Measurements from ENCODE around the gene DIP2B.

DIP2B gene

GRCh38 chr12:50579757-50580267, 75.0 kb downstream of the DIP2B start:
- DNase-seq = no peak

DNA sequence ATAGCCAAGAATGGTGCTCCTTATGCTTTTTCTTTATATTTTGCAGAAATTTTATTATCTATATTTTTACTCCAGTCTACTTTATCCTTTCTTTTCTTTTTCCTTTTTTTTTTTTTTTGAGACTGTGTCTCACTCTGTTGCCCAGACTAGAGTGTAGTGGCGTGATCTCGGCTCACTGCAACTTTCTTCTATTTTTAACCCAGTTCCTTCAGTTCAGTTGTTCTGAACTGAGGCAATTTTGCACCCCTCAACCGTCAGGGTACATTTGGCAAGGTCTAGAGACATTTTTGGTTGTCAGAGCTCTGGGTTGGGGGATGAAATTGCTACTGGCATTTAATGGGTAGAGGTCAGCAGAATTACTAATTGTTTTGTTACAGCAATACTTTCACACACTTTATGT, 75.7 kb downstream of the DIP2B start:
- no peak for DNase-seq

DNA sequence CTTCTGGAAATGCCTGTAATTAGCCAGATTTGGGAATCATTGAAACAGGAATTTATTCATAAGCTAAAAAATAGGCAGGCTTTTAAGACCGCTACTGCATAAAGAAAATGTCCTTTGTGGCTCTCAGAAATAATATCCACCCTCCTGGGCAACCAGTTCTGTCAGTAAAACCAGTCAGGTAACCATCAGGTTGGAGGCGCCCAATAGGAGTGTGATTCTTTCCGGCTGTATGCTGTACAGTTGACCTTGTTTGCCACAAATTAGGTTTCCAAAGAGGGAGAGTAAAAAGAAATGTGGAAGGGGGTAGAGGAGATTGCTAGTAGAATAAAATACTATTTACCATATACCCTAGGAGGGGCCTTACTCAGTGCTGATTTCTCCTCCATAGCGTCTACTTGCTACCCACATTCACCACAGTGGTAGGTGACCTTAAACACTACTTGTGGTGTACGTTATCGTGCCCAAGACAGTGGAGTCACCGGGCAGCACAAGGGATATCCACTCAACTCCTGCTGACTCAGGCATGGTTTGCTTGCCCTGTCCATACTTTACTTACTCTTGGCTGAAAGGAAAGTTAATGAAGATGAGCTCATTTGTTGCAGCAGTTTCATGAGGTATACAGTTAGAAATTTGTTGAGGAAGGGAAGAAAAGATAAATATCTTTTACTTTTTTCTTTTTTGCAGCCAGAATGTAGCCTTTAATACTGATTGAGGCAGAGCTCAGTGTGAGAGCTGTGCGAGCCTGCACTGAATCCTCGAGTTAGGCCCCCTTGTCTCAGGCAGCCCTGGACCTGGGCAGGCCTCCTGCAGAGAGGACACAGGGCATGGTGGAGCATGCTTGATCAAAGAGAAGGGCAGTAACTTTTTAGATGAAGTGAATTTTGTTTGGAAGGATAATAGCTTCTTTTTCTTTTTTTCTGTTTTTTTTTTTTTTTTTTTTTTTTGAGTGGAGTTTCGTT, 76.7 kb downstream of the DIP2B start:
- no peak for DNase-seq

- no peak for DNase-seq
Observed at GRCh38 chr12:50584135-50584534, 79.3 kb downstream of the DIP2B start.

- no peak for DNase-seq
Observed at GRCh38 chr12:50589650-50590435, 85.1 kb downstream of the DIP2B start.

DNA sequence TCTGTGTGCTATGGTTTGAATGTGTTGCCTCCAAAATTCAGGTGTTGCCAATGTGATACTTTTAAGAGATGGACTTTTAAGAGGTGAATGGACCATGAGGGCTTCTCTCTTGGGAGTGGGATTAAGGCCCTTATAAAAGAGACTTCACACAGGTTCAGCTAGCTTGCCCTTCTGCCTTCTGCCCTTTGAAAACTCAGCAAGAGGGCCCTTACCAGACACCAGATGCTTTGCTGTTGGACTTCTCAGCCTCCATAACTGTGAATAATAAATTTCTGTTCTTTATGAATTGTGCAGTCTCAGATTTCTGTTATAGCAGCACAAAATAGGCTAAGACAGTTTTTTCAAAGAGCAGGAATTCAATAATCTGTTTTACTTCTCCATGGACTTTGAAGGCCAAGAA, 86.1 kb downstream of the DIP2B start:
- no peak for DNase-seq

GRCh38 chr12:50595667-50596066, 90.9 kb downstream of the DIP2B start:
- no peak for DNase-seq

DNA sequence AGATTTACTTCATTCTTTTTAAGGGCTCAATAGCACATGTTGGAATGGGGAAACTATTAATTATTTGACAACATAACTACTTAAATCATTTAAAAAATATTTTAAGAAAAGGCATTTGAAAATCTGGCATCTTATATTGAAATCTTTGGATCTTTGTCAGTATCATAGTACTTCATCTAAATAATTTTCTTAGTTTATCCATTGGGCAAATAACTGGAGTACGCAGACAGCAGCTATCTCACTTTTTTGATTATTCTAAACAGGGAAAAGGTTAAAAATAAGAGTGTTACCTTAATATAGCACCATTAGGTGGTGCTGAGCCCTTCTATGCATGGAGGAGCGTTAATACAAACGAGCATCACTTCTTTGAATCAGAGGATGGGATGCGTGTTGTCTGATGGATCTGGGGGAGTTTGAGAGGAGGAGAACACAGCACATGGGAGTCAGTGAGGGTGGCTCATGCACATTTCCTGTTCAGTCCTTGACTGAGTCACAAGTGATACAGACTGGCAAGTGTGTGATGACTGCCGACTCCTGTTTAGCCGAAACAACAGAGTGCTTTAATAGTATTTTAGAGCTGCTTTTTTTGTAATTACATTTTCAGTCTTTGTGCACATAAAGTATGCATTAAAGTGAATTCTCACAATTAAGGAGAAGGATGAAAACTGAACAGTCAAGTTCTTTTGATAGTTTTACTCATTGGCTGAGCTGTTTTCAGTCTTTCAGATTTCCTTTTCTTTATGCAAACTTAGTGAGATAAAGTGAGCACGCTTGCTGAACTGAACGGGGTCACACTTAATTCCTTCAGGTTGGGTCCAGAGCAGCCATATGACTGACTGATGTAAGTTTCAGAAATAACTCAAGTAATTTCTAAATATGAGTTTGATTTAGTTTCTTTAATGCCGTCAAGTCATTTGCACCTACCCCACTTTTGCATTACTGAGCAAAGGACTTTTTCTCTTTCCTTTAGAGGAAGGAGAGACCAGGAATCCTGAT, 92.7 kb downstream of the DIP2B start:
- no peak for DNase-seq

DNA sequence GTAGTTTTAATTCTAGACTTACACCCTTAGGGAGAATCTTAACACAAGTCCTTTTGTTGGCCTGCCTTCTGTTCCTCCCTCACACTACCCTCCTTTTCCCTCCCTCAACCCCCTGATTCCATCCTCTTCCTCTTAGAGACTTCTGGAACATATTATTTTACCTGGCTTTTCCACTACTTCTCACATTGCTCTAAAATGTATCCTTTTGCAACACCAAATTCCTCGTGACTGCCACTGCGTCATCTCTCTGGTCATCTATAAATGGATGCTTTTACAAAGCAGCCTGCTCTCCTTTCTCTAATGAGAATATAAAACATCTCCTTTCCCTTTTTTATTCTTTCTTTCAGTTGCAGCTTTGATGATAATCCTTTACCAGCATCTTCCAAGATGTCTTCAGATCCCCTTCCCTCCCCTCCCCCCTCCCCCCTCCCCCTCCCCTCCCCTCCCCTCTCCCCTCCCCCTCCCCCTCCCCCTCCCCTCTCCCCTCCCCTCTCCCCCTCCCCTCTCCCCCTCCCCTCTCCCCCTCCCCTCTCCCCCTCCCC, 93.6 kb downstream of the DIP2B start:
- no peak for DNase-seq

GRCh38 chr12:50599366-50600095, 94.7 kb downstream of the DIP2B start:
- DNase-seq = no peak

DNA sequence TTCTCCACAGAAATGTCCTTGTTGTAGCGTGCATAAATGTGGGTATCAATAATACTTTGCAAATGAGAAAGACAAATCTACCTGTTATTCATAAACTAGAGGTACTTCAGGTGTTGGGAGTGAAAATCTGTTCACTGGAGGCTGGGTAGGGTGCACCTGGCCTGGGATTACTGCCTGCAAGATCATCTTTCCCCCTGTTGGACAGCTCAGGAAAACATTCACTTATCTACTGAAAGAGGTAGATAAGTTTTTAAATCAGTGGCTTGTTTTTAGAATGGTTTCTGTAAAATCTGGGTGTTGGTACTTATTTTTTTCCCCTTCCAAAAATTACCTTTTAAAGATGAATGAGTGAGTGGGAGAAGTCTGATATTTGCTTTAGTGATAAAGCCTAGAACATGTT, 95.6 kb downstream of the DIP2B start:
- no peak for DNase-seq

- DNase-seq = no peak
Observed at GRCh38 chr12:50603817-50604639, 99.2 kb downstream of the DIP2B start.

- DNase-seq = no peak
Observed at GRCh38 chr12:50604640-50604920, 99.8 kb downstream of the DIP2B start.

DNA sequence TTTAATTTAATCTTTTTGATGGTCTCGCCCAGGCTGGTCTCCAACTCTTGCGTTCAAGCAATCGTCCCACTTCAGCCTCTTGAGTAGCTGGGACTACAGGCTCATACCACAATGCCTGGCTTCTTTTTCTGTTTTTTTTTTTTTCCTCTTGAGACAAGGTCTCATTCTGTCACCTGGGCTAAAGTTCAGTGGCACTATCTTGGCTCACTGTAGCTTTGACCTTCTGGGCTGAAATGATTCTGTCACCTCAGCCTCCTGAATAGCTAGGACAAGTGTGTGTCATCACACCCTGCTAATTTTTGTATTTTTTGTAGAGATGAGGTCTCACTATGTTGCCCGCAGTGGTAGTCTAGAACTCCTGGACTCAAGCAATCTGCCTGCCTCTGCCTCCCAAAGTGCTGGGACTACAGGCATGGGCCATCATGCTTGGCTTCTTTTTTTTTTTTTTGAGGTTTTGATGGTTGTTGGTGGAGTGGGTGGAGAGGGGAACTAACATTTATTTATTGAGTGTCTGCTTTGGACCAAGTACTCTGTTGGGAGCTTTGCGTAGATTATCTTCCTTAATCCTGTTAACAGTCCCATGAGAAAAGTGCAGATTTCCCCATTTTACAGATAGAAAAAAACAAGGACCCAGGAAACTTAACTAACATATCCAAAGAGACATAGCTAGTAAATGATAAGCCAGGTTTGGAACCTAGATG, 102.0 kb downstream of the DIP2B start:
- DNase-seq = no peak

DNA sequence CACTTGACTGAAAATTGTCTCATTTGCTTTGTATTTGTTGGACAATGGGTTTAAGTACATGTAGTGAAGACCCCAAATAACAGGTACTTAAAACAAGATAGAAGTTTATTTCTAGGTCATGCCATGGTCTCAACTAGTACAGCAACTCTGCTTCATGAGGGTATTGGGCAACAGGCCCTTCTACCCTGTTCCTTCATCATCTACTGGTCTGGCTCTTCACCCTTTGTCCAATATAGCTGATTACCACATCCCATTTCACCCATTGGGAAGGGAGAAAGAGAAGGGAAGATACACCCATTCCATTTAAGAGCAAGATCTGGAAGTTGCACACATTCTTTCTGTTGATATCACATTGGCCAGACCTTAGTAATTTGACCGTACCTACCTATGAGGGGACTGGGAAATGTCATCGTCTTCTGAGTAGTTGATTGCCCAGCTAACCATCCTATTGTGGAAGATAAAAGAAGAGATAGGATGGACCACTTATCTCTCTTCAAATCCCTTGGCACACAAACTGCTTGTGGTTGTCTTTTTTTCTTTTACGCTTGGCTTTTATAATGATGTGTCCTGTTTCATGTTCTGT, 104.6 kb downstream of the DIP2B start:
- no peak for DNase-seq

DNA sequence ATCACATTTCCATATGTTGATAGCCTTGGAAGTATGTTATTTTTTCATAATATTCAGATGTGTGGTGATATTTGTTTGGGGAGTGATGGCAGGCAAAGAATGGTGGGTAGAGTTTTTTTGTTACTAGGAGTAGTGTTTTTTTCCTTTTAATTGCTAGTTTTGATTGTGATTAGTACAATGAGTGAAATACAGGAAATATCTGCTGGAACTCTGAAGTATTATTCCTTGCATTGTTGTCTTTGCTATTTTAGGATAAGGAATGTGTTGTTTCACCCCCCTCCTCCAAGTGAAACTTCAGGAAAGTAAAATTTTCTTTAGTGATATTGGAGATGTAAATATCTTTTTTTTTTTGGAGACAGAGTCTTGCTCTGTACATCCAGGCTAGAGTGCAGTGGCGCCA, 105.4 kb downstream of the DIP2B start:
- DNase-seq = no peak

- no peak for DNase-seq
Observed at GRCh38 chr12:50611021-50611744, 106.4 kb downstream of the DIP2B start.

GRCh38 chr12:50612882-50613281, 108.1 kb downstream of the DIP2B start:
- DNase-seq = no peak

- DNase-seq = no peak
Observed at GRCh38 chr12:50613463-50613862, 108.7 kb downstream of the DIP2B start.

Data from eye (tissue), 1 donor.